ENCODE results near the gene UGT2B15.
"Not testable (repeated sequence)": the region's sequence is repeated elsewhere in the genome, so short reads cannot be mapped to it uniquely, and the experiment has no call there.

Gene UGT2B15

GRCh38 chr4:68670479-68670939, at the start of gene UGT2B15:
TSS of gene UGT2B15 (minus strand) at chr4:68670652. CDS start at chr4:68670618, 34 bp downstream.
- not testable (repeated sequence) for H3K27me3 ChIP-seq (ENCODE audit: control insufficient read depth in 2 of 2, insufficient read depth in 2 of 2, low read length in 2 of 2); H3K4me3 ChIP-seq (ENCODE audit: low read length in 2 of 2); H3K9ac ChIP-seq (ENCODE audit: low read depth in 1 of 2, low read length in 2 of 2); H3K4me1 ChIP-seq (ENCODE audit: control insufficient read depth in 2 of 2, insufficient read depth in 2 of 2, low read length in 2 of 2); H3K27ac ChIP-seq (ENCODE audit: low read depth in 2 of 2, low read length in 2 of 2); H3K9me3 ChIP-seq (ENCODE audit: control insufficient read depth in 2 of 2, low read length in 2 of 2); H3K36me3 ChIP-seq (ENCODE audit: control insufficient read depth in 2 of 2, insufficient read depth in 2 of 2, low read length in 2 of 2)

GRCh38 chr4:68719075-68719473, 48.6 kb upstream of the UGT2B15 start:
- H3K9ac ChIP-seq (ENCODE audit: low read depth in 1 of 2, low read length in 2 of 2), result no peak overlapping the region

GRCh38 chr4:68718447-68719074, 48.1 kb upstream of the UGT2B15 start:
- H3K4me3 ChIP-seq (ENCODE audit: low read length in 2 of 2), result no peak overlapping the region
- no peaks in the 10 kb centered on the region for H3K4me1 ChIP-seq (ENCODE audit: control insufficient read depth in 2 of 2, insufficient read depth in 2 of 2, low read length in 2 of 2)
- no peaks in the 10 kb centered on the region for H3K9me3 ChIP-seq (ENCODE audit: control insufficient read depth in 2 of 2, low read length in 2 of 2)
- H3K36me3 ChIP-seq (ENCODE audit: control insufficient read depth in 2 of 2, insufficient read depth in 2 of 2, low read length in 2 of 2), result no peaks in the 10 kb centered on the region
- H3K27ac ChIP-seq (ENCODE audit: low read depth in 2 of 2, low read length in 2 of 2), result no peak overlapping the region
- no peak overlapping the region for H3K9ac ChIP-seq (ENCODE audit: low read depth in 1 of 2, low read length in 2 of 2)
- H3K27me3 ChIP-seq (ENCODE audit: control insufficient read depth in 2 of 2, insufficient read depth in 2 of 2, low read length in 2 of 2), result no peaks in the 10 kb centered on the region

More at GRCh38 chr4:68719075-68719473, 48.6 kb upstream of the UGT2B15 start:
- Histone ChIP-seq H3K4me1 (ENCODE audit: control insufficient read depth in 2 of 2, insufficient read depth in 2 of 2, low read length in 2 of 2) (no peaks in the 10 kb centered on the region), H3K27me3 (ENCODE audit: control insufficient read depth in 2 of 2, insufficient read depth in 2 of 2, low read length in 2 of 2) (no peaks in the 10 kb centered on the region), H3K4me3 (ENCODE audit: low read length in 2 of 2) (no peak overlapping the region), H3K9me3 (ENCODE audit: control insufficient read depth in 2 of 2, low read length in 2 of 2) (no peaks in the 10 kb centered on the region), H3K36me3 (ENCODE audit: control insufficient read depth in 2 of 2, insufficient read depth in 2 of 2, low read length in 2 of 2) (no peaks in the 10 kb centered on the region), H3K27ac (ENCODE audit: low read depth in 2 of 2, low read length in 2 of 2) (no peak overlapping the region)

GRCh38 chr4:68717999-68718398, 47.5 kb upstream of the UGT2B15 start:
- Histone ChIP-seq H3K4me1 (ENCODE audit: control insufficient read depth in 2 of 2, insufficient read depth in 2 of 2, low read length in 2 of 2) (no peaks in the 10 kb centered on the region), H3K9ac (ENCODE audit: low read depth in 1 of 2, low read length in 2 of 2) (no peak overlapping the region), H3K36me3 (ENCODE audit: control insufficient read depth in 2 of 2, insufficient read depth in 2 of 2, low read length in 2 of 2) (no peaks in the 10 kb centered on the region), H3K4me3 (ENCODE audit: low read length in 2 of 2) (no peak overlapping the region), H3K27me3 (ENCODE audit: control insufficient read depth in 2 of 2, insufficient read depth in 2 of 2, low read length in 2 of 2) (no peaks in the 10 kb centered on the region), H3K27ac (ENCODE audit: low read depth in 2 of 2, low read length in 2 of 2) (no peak overlapping the region), H3K9me3 (ENCODE audit: control insufficient read depth in 2 of 2, low read length in 2 of 2) (no peaks in the 10 kb centered on the region)

GRCh38 chr4:68714400-68714799, 43.9 kb upstream of the UGT2B15 start:
- H3K9me3 ChIP-seq (ENCODE audit: control insufficient read depth in 2 of 2, low read length in 2 of 2), result no peaks in the 10 kb centered on the region
- no peaks in the 10 kb centered on the region for H3K36me3 ChIP-seq (ENCODE audit: control insufficient read depth in 2 of 2, insufficient read depth in 2 of 2, low read length in 2 of 2)
- no peak overlapping the region for H3K9ac ChIP-seq (ENCODE audit: low read depth in 1 of 2, low read length in 2 of 2)
- H3K4me1 ChIP-seq (ENCODE audit: control insufficient read depth in 2 of 2, insufficient read depth in 2 of 2, low read length in 2 of 2), result no peaks in the 10 kb centered on the region
- no peak overlapping the region for H3K27ac ChIP-seq (ENCODE audit: low read depth in 2 of 2, low read length in 2 of 2)
- H3K4me3 ChIP-seq (ENCODE audit: low read length in 2 of 2), result no peak overlapping the region
- H3K27me3 ChIP-seq (ENCODE audit: control insufficient read depth in 2 of 2, insufficient read depth in 2 of 2, low read length in 2 of 2), result no peaks in the 10 kb centered on the region

DNA sequence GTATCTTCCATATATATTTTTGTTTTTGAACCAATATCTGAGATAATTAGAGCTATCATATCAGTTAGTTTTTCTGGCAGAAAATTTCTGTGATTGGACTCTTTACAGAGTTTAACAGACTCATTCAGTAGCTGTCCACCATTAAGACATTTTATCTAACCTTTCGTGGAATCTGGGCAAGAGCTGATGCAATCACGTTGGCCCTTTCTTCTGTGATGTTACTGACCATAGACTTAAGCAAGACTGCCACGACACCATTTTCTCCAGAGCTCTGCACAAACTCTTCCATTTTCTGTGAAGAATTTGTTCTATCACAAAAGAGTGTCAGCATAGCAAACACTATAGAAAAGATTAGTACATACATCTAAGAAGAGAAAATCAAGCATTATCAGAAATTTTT, 41.8 kb upstream of the UGT2B15 start:
- Histone ChIP-seq H3K4me3 (ENCODE audit: low read length in 2 of 2) (no peak overlapping the region), H3K9ac (ENCODE audit: low read depth in 1 of 2, low read length in 2 of 2) (no peak overlapping the region), H3K27me3 (ENCODE audit: control insufficient read depth in 2 of 2, insufficient read depth in 2 of 2, low read length in 2 of 2) (no peaks in the 10 kb centered on the region), H3K9me3 (ENCODE audit: control insufficient read depth in 2 of 2, low read length in 2 of 2) (no peaks in the 10 kb centered on the region), H3K4me1 (ENCODE audit: control insufficient read depth in 2 of 2, insufficient read depth in 2 of 2, low read length in 2 of 2) (no peaks in the 10 kb centered on the region), H3K27ac (ENCODE audit: low read depth in 2 of 2, low read length in 2 of 2) (no peak overlapping the region), H3K36me3 (ENCODE audit: control insufficient read depth in 2 of 2, insufficient read depth in 2 of 2, low read length in 2 of 2) (no peaks in the 10 kb centered on the region)

DNA sequence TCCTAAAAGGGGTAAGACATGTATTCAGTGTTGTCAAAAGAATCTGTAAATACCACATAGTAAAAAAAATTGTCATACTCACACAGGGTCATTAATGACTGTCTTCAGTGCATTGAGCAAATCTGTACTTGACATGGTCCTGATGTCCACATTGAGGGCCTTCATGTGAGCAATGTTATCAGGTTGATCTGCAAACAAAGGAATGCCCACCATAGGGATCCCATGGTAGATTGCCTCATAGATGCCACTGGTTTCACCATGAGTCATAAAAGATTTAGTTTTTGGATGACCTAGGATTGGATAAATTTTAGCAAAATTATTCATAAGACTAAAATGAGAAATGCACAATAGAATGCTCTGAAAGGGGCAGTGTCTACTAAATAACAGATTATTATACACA, 38.1 kb upstream of the UGT2B15 start:
- no peak overlapping the region for H3K4me3 ChIP-seq (ENCODE audit: low read length in 2 of 2)
- no peaks in the 10 kb centered on the region for H3K27me3 ChIP-seq (ENCODE audit: control insufficient read depth in 2 of 2, insufficient read depth in 2 of 2, low read length in 2 of 2)
- no peaks in the 10 kb centered on the region for H3K36me3 ChIP-seq (ENCODE audit: control insufficient read depth in 2 of 2, insufficient read depth in 2 of 2, low read length in 2 of 2)
- no peak overlapping the region for H3K9ac ChIP-seq (ENCODE audit: low read depth in 1 of 2, low read length in 2 of 2)
- H3K4me1 ChIP-seq (ENCODE audit: control insufficient read depth in 2 of 2, insufficient read depth in 2 of 2, low read length in 2 of 2), result no peaks in the 10 kb centered on the region
- no peak overlapping the region for H3K27ac ChIP-seq (ENCODE audit: low read depth in 2 of 2, low read length in 2 of 2)
- H3K9me3 ChIP-seq (ENCODE audit: control insufficient read depth in 2 of 2, low read length in 2 of 2), result no peaks in the 10 kb centered on the region

- H3K9me3 ChIP-seq (ENCODE audit: control insufficient read depth in 2 of 2, low read length in 2 of 2); H3K27me3 ChIP-seq (ENCODE audit: control insufficient read depth in 2 of 2, insufficient read depth in 2 of 2, low read length in 2 of 2); H3K36me3 ChIP-seq (ENCODE audit: control insufficient read depth in 2 of 2, insufficient read depth in 2 of 2, low read length in 2 of 2); H3K9ac ChIP-seq (ENCODE audit: low read depth in 1 of 2, low read length in 2 of 2); H3K4me1 ChIP-seq (ENCODE audit: control insufficient read depth in 2 of 2, insufficient read depth in 2 of 2, low read length in 2 of 2); H3K27ac ChIP-seq (ENCODE audit: low read depth in 2 of 2, low read length in 2 of 2); H3K4me3 ChIP-seq (ENCODE audit: low read length in 2 of 2): not testable (repeated sequence)
Measured at GRCh38 chr4:68703168-68703567, 32.7 kb upstream of the UGT2B15 start.

- Histone ChIP-seq H3K4me1 (ENCODE audit: control insufficient read depth in 2 of 2, insufficient read depth in 2 of 2, low read length in 2 of 2) (no peaks in the 10 kb centered on the region), H3K9me3 (ENCODE audit: control insufficient read depth in 2 of 2, low read length in 2 of 2) (no peaks in the 10 kb centered on the region), H3K36me3 (ENCODE audit: control insufficient read depth in 2 of 2, insufficient read depth in 2 of 2, low read length in 2 of 2) (no peaks in the 10 kb centered on the region), H3K27ac (ENCODE audit: low read depth in 2 of 2, low read length in 2 of 2) (no peak overlapping the region), H3K9ac (ENCODE audit: low read depth in 1 of 2, low read length in 2 of 2) (no peak overlapping the region), H3K27me3 (ENCODE audit: control insufficient read depth in 2 of 2, insufficient read depth in 2 of 2, low read length in 2 of 2) (no peaks in the 10 kb centered on the region), H3K4me3 (ENCODE audit: low read length in 2 of 2) (no peak overlapping the region)
Measured at GRCh38 chr4:68700152-68700551, 29.7 kb upstream of the UGT2B15 start.

- no peak overlapping the region for H3K27ac ChIP-seq (ENCODE audit: low read depth in 2 of 2, low read length in 2 of 2)
- H3K9ac ChIP-seq (ENCODE audit: low read depth in 1 of 2, low read length in 2 of 2), result no peak overlapping the region
- no peaks in the 10 kb centered on the region for H3K27me3 ChIP-seq (ENCODE audit: control insufficient read depth in 2 of 2, insufficient read depth in 2 of 2, low read length in 2 of 2)
- H3K9me3 ChIP-seq (ENCODE audit: control insufficient read depth in 2 of 2, low read length in 2 of 2), result peaks cover 3 to 4% of the 10 kb centered on the region in 2 donors
- H3K36me3 ChIP-seq (ENCODE audit: control insufficient read depth in 2 of 2, insufficient read depth in 2 of 2, low read length in 2 of 2), result no peaks in the 10 kb centered on the region
- H3K4me1 ChIP-seq (ENCODE audit: control insufficient read depth in 2 of 2, insufficient read depth in 2 of 2, low read length in 2 of 2), result no peaks in the 10 kb centered on the region
- H3K4me3 ChIP-seq (ENCODE audit: low read length in 2 of 2), result no peak overlapping the region
Measured at GRCh38 chr4:68693325-68694075, 23.0 kb upstream of the UGT2B15 start.
